ENCODE data around the gene RNASET2.

- no peak for TF ChIP-seq CTCF (IDR thresholded peaks at IDR 0.05)
- no peak for TF ChIP-seq POLR2A (IDR thresholded peaks at IDR 0.05)
Measured at GRCh38 chr6:166951670-166952060, 4.7 kb downstream of the RNASET2 start.

All from adrenal gland (tissue), 5 donors.